Sigmoid colon (tissue), 7 donors: ENCODE results near the gene GRAP2. TPM values are rescaled to one million over a fixed set of nuclear protein-coding genes. Genes with fewer than 3 reads are reported as not detected.

Experiments
- DNase-seq: peaks from one replicate; pipeline ENCODE4 v3.0.0-alpha.2; 2019
- H3K27ac ChIP-seq, 4 donors: fragments of 200-600 bp; sonication (generic); one replicate each; pipeline ENCODE4 v1.5.1; 2016 to 2019; ENCODE audit warnings: mild to moderate bottlenecking in 1 of 4
- H3K27me3 ChIP-seq, 3 donors: fragments of 200-600 bp; sonication (generic); one replicate each; pipeline ENCODE4 v1.5.1; 2019; ENCODE audit warnings: mild to moderate bottlenecking in 1 of 3
- H3K36me3 ChIP-seq, 4 donors: fragments of 200-600 bp; sonication (generic); one replicate each; pipeline ENCODE4 v1.5.1; 2016 to 2019
- H3K4me1 ChIP-seq, 4 donors: fragments of 200-600 bp; sonication (generic); one replicate each; pipeline ENCODE4 v1.5.1; 2017 to 2019
- H3K4me3 ChIP-seq, 4 donors: fragments of 200-600 bp; sonication (generic); one replicate each; pipeline ENCODE4 v1.5.1; 2017 to 2019; ENCODE audit warnings: mild to moderate bottlenecking in 2 of 4, moderate library complexity in 1 of 4
- H3K9me3 ChIP-seq, 4 donors: fragments of 200-600 bp in 3 of 4; sonication (generic) in 3 of 4; one replicate each; pipeline versions ENCODE4 v1.5.1 to v1.6.1; 2013 to 2019
- EP300 ChIP-seq, 4 donors: sonication (generic); formaldehyde crosslinking; IDR thresholded peaks; one replicate each; pipeline ENCODE4 v1.6.1; 2017; ENCODE audit warnings: antibody characterized with exemption in 4 of 4
- POLR2A ChIP-seq, 2 donors: fragments of 450-650 bp; IDR thresholded peaks; one replicate each; pipeline ENCODE4 v1.6.1; 2016; ENCODE audit warnings: antibody characterized with exemption in 2 of 2, mild to moderate bottlenecking in 2 of 2, moderate library complexity in 2 of 2
- POLR2AphosphoS5 ChIP-seq, 4 donors: sonication (generic); formaldehyde crosslinking; IDR thresholded peaks; one replicate each; pipeline ENCODE4 v1.6.1; 2017; ENCODE audit warnings: antibody characterized with exemption in 4 of 4
- WGBS, 2 donors: extraction: QIAGEN DNeasy Blood & Tissue Kit; methylation state at CpG; one replicate each; pipeline ENCODE4 v1.1.7; 2013; 5-methylcytosine and 5-hydroxymethylcytosine counted together
- intact Hi-C: fragments of 100-400 bp; cut with DNase I; formaldehyde crosslinking; loops from one replicate; pipeline ENCODE4 v1.15.1; 2023
- polyA plus RNA-seq, 3 donors: library from polyadenylated mRNA; stranded (reverse); fragments of 200-250 nt; gene quantifications; one replicate each; pipeline ENCODE4 v1.2.3, GENCODE V29; 2013
- total RNA-seq, 4 donors: library from RNA; depleted of rRNA; stranded (reverse); fragments of >200 nt; gene quantifications; one replicate each; pipeline ENCODE4 v1.1.0, GENCODE V29; 2016
- TF ChIP-seq, protein P1 (sequence below), 4 experiments: fragments of 450-650 bp in 3 of 4; fragments of 200-600 bp in 1 of 4; IDR thresholded peaks; one replicate each; pipeline ENCODE4 v1.5.1; 2016 to 2019; ENCODE audit warnings: antibody characterized with exemption in 4 of 4, mild to moderate bottlenecking in 3 of 4, moderate library complexity in 2 of 4
- donor health status: healthy with polysubstance abuse.
- donor health status: Bipolar disorder and iron deficiency.
- donor health status: healthy.

Gene GRAP2
- total and polyA plus RNA-seq, 7 donors = 0.46 to 9.7 (median 1.4) TPM

DNA sequence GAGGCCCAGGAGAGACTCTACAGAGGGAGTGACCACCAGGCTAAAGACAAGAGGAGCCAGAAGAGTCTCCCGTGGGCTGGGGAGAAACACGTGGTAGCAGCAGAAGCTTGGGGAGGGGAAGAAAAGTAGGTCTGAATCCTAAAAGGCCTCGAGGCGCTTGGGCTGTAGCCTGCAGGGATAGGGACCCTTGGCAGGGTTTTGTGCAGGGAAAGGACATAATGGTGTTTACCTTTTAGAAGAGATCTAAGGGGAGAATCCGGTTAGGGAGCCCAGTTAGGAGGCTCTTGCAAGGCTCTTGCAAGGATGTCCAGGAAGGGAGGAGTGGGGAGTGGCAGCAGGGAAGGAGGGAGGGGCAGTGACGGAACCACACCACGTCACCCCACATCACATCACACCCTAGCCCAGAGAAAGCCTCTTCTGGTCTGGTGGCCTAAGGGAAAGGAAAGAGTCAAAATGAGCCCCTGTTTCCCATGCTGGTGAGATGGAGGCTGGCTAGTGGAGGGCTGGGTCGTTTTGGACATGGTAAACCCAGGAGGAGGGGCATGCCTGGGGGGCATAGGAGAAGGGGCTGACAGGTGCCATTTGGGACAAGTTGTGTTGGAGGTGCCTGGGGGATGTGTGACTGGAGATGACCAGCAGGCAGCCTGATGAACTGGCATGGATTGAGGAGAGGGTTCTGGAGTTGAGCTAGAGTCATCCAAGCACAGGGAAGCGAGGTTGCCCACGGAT, 87.7 kb downstream of the GRAP2 start:
- no peak for DNase-seq
- no peaks in the 10 kb centered on the region for H3K4me1 ChIP-seq
- H3K4me3 ChIP-seq = no peak overlapping the region
- H3K36me3 ChIP-seq = no peaks in the 10 kb centered on the region
- H3K9me3 ChIP-seq = no peaks in the 10 kb centered on the region
- TF ChIP-seq EP300 (IDR thresholded peaks at IDR 0.05) (no peak), POLR2AphosphoS5 (IDR thresholded peaks at IDR 0.05) (no peak), POLR2A (IDR thresholded peaks at IDR 0.05) (no peak)
- TF ChIP-seq, protein P1, sequence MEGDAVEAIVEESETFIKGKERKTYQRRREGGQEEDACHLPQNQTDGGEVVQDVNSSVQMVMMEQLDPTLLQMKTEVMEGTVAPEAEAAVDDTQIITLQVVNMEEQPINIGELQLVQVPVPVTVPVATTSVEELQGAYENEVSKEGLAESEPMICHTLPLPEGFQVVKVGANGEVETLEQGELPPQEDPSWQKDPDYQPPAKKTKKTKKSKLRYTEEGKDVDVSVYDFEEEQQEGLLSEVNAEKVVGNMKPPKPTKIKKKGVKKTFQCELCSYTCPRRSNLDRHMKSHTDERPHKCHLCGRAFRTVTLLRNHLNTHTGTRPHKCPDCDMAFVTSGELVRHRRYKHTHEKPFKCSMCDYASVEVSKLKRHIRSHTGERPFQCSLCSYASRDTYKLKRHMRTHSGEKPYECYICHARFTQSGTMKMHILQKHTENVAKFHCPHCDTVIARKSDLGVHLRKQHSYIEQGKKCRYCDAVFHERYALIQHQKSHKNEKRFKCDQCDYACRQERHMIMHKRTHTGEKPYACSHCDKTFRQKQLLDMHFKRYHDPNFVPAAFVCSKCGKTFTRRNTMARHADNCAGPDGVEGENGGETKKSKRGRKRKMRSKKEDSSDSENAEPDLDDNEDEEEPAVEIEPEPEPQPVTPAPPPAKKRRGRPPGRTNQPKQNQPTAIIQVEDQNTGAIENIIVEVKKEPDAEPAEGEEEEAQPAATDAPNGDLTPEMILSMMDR (IDR thresholded peaks at IDR 0.05) = no peak
- H3K27me3 ChIP-seq = peaks cover 0 to 14% (median 10%) of the 10 kb centered on the region in 3 donors
- intact Hi-C loops = no loop called here
- WGBS, 2 donors = 71 to 73% methylated on average over 10 of the region's 10 CpGs
- H3K27ac ChIP-seq = no peak overlapping the region

DNA sequence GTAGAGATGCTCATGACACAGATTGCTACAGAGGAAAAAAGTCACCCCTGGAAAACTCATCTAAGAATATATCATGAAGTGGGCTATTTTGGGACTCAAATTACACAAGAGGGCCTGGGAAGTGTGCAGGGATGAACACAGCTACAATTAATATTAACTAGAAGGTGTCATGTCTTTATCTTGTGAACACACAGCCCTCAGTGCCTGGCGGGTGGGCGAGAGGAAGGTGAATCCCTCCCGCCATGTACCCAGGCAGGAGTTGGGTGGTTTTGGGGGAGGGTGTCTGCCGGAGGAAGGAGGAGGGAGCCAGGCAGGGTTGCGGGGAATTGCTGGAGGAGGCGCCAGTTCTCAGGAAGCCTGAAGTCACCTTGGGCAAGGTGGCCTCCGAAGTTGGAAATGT, 88.7 kb downstream of the GRAP2 start:
- Histone ChIP-seq H3K9me3 (no peaks in the 10 kb centered on the region), H3K27me3 (peaks cover 7 to 19% (median 19%) of the 10 kb centered on the region in 3 donors), H3K27ac (no peak overlapping the region), H3K4me3 (no peak overlapping the region), H3K36me3 (no peaks in the 10 kb centered on the region), H3K4me1 (peaks cover 0 to 4% (median 2%) of the 10 kb centered on the region in 4 donors)
- 87 to 89% methylated on average over 7 of the region's 7 CpGs for WGBS, 2 donors
- intact Hi-C loops = no loop called here
- TF ChIP-seq EP300 (IDR thresholded peaks at IDR 0.05) = no peak
- TF ChIP-seq POLR2AphosphoS5 (IDR thresholded peaks at IDR 0.05) = no peak
- TF ChIP-seq, protein P1 (IDR thresholded peaks at IDR 0.05) = no peak
- DNase-seq = no peak

DNA sequence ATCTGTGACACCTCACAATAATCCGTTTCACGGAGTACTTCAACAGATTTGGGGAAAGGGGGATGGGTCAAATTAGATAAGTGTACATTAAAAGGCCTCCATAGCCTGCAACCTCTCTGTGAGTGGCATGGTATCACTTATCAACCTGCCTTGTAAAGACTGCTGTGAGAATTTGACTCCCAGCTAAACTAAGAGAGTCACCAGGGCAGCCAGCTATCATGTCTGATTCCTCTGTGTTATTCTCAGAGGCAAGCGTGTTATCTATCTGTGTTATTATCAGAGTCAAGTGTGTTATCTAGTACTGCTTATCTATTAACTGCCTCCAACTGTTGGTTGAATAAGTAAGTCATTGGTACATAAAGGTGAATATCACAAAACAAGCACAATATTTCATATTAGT, 89.8 kb downstream of the GRAP2 start:
- WGBS, 2 donors = 78 to 90% methylated on average over 3 of the region's 3 CpGs
- Histone ChIP-seq H3K27ac (no peak overlapping the region), H3K9me3 (no peaks in the 10 kb centered on the region)

GRCh38 chr22:39991159-39991860, 90.4 kb downstream of the GRAP2 start:
- intact Hi-C loops = no loop called here
- no peak for DNase-seq
- no peaks in the 10 kb centered on the region for H3K36me3 ChIP-seq
- peaks cover 0 to 11% (median 8%) of the 10 kb centered on the region in 4 donors for H3K4me1 ChIP-seq
- no peak overlapping the region for H3K27ac ChIP-seq
- no peaks in the 10 kb centered on the region for H3K9me3 ChIP-seq
- TF ChIP-seq, protein P1 (IDR thresholded peaks at IDR 0.05) = no peak
- no peak for TF ChIP-seq POLR2AphosphoS5 (IDR thresholded peaks at IDR 0.05)
- TF ChIP-seq EP300 (IDR thresholded peaks at IDR 0.05) = no peak
- TF ChIP-seq POLR2A (IDR thresholded peaks at IDR 0.05) = no peak
- WGBS, 2 donors = 32 to 73% methylated on average over 9 of the region's 9 CpGs
- H3K4me3 ChIP-seq = no peak overlapping the region
- peaks cover 16 to 33% (median 33%) of the 10 kb centered on the region in 3 donors for H3K27me3 ChIP-seq

More for the DNA sequence above, 89.8 kb downstream of the GRAP2 start:
- Histone ChIP-seq H3K4me3 (no peak overlapping the region), H3K36me3 (no peaks in the 10 kb centered on the region), H3K27me3 (peaks cover 16 to 29% (median 29%) of the 10 kb centered on the region in 3 donors), H3K4me1 (peaks cover 0 to 11% (median 8%) of the 10 kb centered on the region in 4 donors)
- TF ChIP-seq, protein P1 (IDR thresholded peaks at IDR 0.05) = no peak
- no peak for TF ChIP-seq POLR2AphosphoS5 (IDR thresholded peaks at IDR 0.05)
- no peak for TF ChIP-seq POLR2A (IDR thresholded peaks at IDR 0.05)
- no peak for TF ChIP-seq EP300 (IDR thresholded peaks at IDR 0.05)
- intact Hi-C loops = no loop called here
- no peak for DNase-seq
